ENCODE results near the gene DOCK2.

DOCK2 gene

DNA sequence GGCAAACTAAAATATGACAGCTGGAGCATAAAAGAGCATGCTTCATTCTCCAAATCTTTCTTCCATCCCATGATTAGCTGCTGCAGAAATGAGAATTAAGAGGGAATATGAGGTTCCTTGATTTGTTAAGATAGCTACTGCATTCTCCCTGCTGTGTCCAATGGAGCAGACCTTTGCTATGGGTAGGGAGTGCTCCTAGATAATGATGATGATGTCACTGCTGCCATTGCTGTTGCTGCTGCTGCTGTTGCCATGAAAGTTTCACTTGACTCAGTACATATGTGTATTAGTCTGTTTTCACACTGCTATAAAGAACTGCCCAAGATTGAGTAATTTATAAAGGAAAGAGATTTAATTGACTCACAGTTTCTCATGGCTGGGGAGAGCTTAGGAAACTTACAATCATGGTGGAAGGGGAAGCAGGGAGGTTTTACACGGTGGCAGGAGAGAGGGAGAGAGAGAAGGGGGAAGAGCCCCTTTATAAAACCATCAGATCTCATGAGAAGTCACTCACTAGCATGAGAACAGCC is 214.3 kb downstream of the DOCK2 start:
- no peak overlapping the region for H3K4me2 ChIP-seq (ENCODE audit: low read length)

DNA sequence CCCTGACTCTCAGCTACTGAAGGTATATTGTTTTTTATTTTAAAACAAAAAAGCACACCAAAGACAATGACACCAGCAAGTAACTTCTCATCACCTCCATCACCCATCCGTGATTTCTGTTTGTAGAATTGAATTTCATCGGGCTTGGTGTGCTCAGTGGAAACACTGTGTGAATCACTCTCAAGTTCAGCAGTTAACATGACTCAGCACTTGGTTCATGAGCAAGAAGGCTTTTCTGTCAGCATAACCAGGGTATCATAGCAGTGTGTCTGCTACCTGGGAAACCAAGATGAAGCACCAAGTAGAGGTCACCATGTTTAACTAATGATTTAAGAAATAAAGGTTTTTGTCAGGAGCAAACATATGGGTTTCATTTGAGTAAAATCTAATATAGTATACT is 219.5 kb downstream of the DOCK2 start:
- Histone ChIP-seq H3K27ac (ENCODE audit: low read depth, low read length) (no peak overlapping the region), H3K4me3 (ENCODE audit: low read length) (no peak overlapping the region), H3K4me1 (ENCODE audit: control insufficient read depth, low read length) (no peaks in the 10 kb centered on the region), H3K79me2 (ENCODE audit: control insufficient read depth, low read length) (no peaks in the 10 kb centered on the region), H3K9me2 (replicated peaks; ENCODE audit: control insufficient read depth, low read length) (no peaks in the 10 kb centered on the region), H3K27me3 (ENCODE audit: control insufficient read depth, low read length) (no peaks in the 10 kb centered on the region), H3K9me3 (ENCODE audit: control insufficient read depth, insufficient read depth, low read length) (no peaks in the 10 kb centered on the region), H3K4me2 (ENCODE audit: low read length) (no peak overlapping the region), H3K36me3 (ENCODE audit: control insufficient read depth, low read length) (peaks cover 27% of the 10 kb centered on the region), H3F3A (ENCODE audit: control insufficient read depth, insufficient read depth) (no peaks in the 10 kb centered on the region), H4K20me1 (ENCODE audit: control insufficient read depth, insufficient read depth, low read depth, low read length) (0 out of 2 replicates have a peak, but pooled peaks cover 3% of the 10 kb centered on the region)
- TF ChIP-seq, protein P1, sequence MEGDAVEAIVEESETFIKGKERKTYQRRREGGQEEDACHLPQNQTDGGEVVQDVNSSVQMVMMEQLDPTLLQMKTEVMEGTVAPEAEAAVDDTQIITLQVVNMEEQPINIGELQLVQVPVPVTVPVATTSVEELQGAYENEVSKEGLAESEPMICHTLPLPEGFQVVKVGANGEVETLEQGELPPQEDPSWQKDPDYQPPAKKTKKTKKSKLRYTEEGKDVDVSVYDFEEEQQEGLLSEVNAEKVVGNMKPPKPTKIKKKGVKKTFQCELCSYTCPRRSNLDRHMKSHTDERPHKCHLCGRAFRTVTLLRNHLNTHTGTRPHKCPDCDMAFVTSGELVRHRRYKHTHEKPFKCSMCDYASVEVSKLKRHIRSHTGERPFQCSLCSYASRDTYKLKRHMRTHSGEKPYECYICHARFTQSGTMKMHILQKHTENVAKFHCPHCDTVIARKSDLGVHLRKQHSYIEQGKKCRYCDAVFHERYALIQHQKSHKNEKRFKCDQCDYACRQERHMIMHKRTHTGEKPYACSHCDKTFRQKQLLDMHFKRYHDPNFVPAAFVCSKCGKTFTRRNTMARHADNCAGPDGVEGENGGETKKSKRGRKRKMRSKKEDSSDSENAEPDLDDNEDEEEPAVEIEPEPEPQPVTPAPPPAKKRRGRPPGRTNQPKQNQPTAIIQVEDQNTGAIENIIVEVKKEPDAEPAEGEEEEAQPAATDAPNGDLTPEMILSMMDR (IDR thresholded peaks at IDR 0.05; ENCODE audit: low read depth, low read length, poor library complexity, severe bottlenecking) = no peak
- TF ChIP-seq EZH2phosphoT487 (IDR thresholded peaks at IDR 0.05; ENCODE audit: borderline replicate concordance, low read length) = no peak

More for the DNA sequence above, 214.3 kb downstream of the DOCK2 start:
- Histone ChIP-seq H3K79me2 (ENCODE audit: control insufficient read depth, low read length) (peaks cover 3% of the 10 kb centered on the region; the same call in 1 of the 2 replicates), H3K27me3 (ENCODE audit: control insufficient read depth, low read length) (no peaks in the 10 kb centered on the region), H4K20me1 (ENCODE audit: control insufficient read depth, insufficient read depth, low read depth, low read length) (no peaks in the 10 kb centered on the region), H3F3A (ENCODE audit: control insufficient read depth, insufficient read depth) (no peaks in the 10 kb centered on the region), H3K4me3 (ENCODE audit: low read length) (no peak overlapping the region), H3K9me2 (replicated peaks; ENCODE audit: control insufficient read depth, low read length) (no peaks in the 10 kb centered on the region), H3K36me3 (ENCODE audit: control insufficient read depth, low read length) (peaks cover 69% of the 10 kb centered on the region), H3K9me3 (ENCODE audit: control insufficient read depth, insufficient read depth, low read length) (peaks cover 28% of the 10 kb centered on the region; the same call in 1 of the 2 replicates), H3K4me1 (ENCODE audit: control insufficient read depth, low read length) (no peaks in the 10 kb centered on the region), H3K27ac (ENCODE audit: low read depth, low read length) (no peak overlapping the region)
- no peak for TF ChIP-seq EZH2phosphoT487 (IDR thresholded peaks at IDR 0.05; ENCODE audit: borderline replicate concordance, low read length)
- TF ChIP-seq, protein P1 (IDR thresholded peaks at IDR 0.05; ENCODE audit: low read depth, low read length, poor library complexity, severe bottlenecking) = no peak

DNA sequence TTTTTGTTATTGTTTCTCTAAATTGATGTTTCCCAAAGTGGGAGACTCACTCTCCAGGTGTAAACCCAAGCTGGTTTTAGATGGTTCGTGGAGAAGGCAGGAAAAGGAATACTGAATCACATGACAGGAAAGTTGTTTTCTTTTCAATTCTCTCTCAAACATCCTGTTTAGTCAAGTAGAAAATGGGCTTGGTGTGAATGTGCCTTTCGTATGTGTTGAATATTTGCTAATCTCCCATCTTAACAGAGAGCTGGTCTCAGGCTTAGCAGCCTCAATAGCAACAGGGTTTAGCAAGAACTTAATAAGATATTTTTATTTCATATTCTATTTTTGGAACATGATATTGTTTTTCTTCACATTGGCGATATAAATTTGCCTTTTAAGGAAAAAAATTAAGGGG is 223.5 kb downstream of the DOCK2 start:
- H4K20me1 ChIP-seq (ENCODE audit: control insufficient read depth, insufficient read depth, low read depth, low read length) = peaks cover 6% of the 10 kb centered on the region; the same call in 1 of the 2 replicates

More for the DNA sequence above, 223.5 kb downstream of the DOCK2 start:
- H3K9me2 ChIP-seq (replicated peaks; ENCODE audit: control insufficient read depth, low read length) = no peaks in the 10 kb centered on the region
- no peak overlapping the region for H3K4me3 ChIP-seq (ENCODE audit: low read length)
- no peaks in the 10 kb centered on the region for H3K27me3 ChIP-seq (ENCODE audit: control insufficient read depth, low read length)
- no peak overlapping the region for H3K27ac ChIP-seq (ENCODE audit: low read depth, low read length)
- no peaks in the 10 kb centered on the region for H3F3A ChIP-seq (ENCODE audit: control insufficient read depth, insufficient read depth)
- H3K4me1 ChIP-seq (ENCODE audit: control insufficient read depth, low read length) = no peaks in the 10 kb centered on the region
- TF ChIP-seq, protein P1 (IDR thresholded peaks at IDR 0.05; ENCODE audit: low read depth, low read length, poor library complexity, severe bottlenecking) = no peak
- TF ChIP-seq EZH2phosphoT487 (IDR thresholded peaks at IDR 0.05; ENCODE audit: borderline replicate concordance, low read length) = no peak
- H3K36me3 ChIP-seq (ENCODE audit: control insufficient read depth, low read length) = peaks cover 18% of the 10 kb centered on the region
- no peaks in the 10 kb centered on the region for H3K9me3 ChIP-seq (ENCODE audit: control insufficient read depth, insufficient read depth, low read length)
- H3K79me2 ChIP-seq (ENCODE audit: control insufficient read depth, low read length) = no peaks in the 10 kb centered on the region
- H3K4me2 ChIP-seq (ENCODE audit: low read length) = no peak overlapping the region

All from DOHH2 (cell line).